ENCODE measurements around the gene THUMPD3. TPM values are rescaled to one million over a fixed set of nuclear protein-coding genes. Genes with fewer than 3 reads are reported as not detected.

THUMPD3 gene
- total RNA-seq, 1 donor from 2014 or later = 56.5 TPM

GRCh38 chr3:9343115-9343514 lies 19.7 kb upstream of the THUMPD3 start:
- H3K9me3 Mint-ChIP-seq = no peaks in the 10 kb centered on the region

GRCh38 chr3:9345041-9345440 lies 17.8 kb upstream of the THUMPD3 start:
- Mint-ChIP-seq H3K4me3 (ENCODE audit: low read depth) (no peak overlapping the region), H3K9me3 (no peaks in the 10 kb centered on the region), H3K36me3 (ENCODE audit: low read depth) (no peaks in the 10 kb centered on the region), H3K4me1 (ENCODE audit: low read depth) (no peaks in the 10 kb centered on the region), H3K27ac (no peak overlapping the region), H3K27me3 (ENCODE audit: low read depth) (no peaks in the 10 kb centered on the region)
- intact Hi-C loops (cut with micrococcal nuclease) = no loop called here
- no peak for DNase-seq (ENCODE audit: low spot score)

More at GRCh38 chr3:9343115-9343514, 19.7 kb upstream of the THUMPD3 start:
- Mint-ChIP-seq H3K4me3 (ENCODE audit: low read depth) (no peak overlapping the region), H3K36me3 (ENCODE audit: low read depth) (no peaks in the 10 kb centered on the region), H3K27ac (no peak overlapping the region), H3K27me3 (ENCODE audit: low read depth) (no peaks in the 10 kb centered on the region), H3K4me1 (ENCODE audit: low read depth) (no peaks in the 10 kb centered on the region)
- intact Hi-C loops (cut with micrococcal nuclease) = no loop called here
- DNase-seq (ENCODE audit: low spot score) = no peak

- Mint-ChIP-seq H3K27ac (no peak overlapping the region), H3K36me3 (ENCODE audit: low read depth) (no peaks in the 10 kb centered on the region)
- intact Hi-C loops (cut with micrococcal nuclease) = no loop called here
Measured at GRCh38 chr3:9346141-9346540, 16.7 kb upstream of the THUMPD3 start.

GRCh38 chr3:9347081-9347480 lies 15.8 kb upstream of the THUMPD3 start:
- no peak for DNase-seq (ENCODE audit: low spot score)
- Mint-ChIP-seq H3K9me3 (no peaks in the 10 kb centered on the region), H3K4me1 (ENCODE audit: low read depth) (no peaks in the 10 kb centered on the region), H3K4me3 (ENCODE audit: low read depth) (no peak overlapping the region), H3K36me3 (ENCODE audit: low read depth) (no peaks in the 10 kb centered on the region), H3K27me3 (ENCODE audit: low read depth) (no peaks in the 10 kb centered on the region), H3K27ac (no peak overlapping the region)
- intact Hi-C loops (cut with micrococcal nuclease) = no loop called here

More at GRCh38 chr3:9346141-9346540, 16.7 kb upstream of the THUMPD3 start:
- DNase-seq (ENCODE audit: low spot score) = no peak
- H3K27me3 Mint-ChIP-seq (ENCODE audit: low read depth) = no peaks in the 10 kb centered on the region
- H3K4me3 Mint-ChIP-seq (ENCODE audit: low read depth) = no peak overlapping the region
- no peaks in the 10 kb centered on the region for H3K4me1 Mint-ChIP-seq (ENCODE audit: low read depth)
- H3K9me3 Mint-ChIP-seq = no peaks in the 10 kb centered on the region

- no peak overlapping the region for H3K27ac Mint-ChIP-seq
- H3K9me3 Mint-ChIP-seq = no peaks in the 10 kb centered on the region
- H3K27me3 Mint-ChIP-seq (ENCODE audit: low read depth) = no peaks in the 10 kb centered on the region
- peaks cover under 1% of the 10 kb centered on the region for H3K4me1 Mint-ChIP-seq (ENCODE audit: low read depth)
- no peak overlapping the region for H3K4me3 Mint-ChIP-seq (ENCODE audit: low read depth)
- no peak for DNase-seq (ENCODE audit: low spot score)
- intact Hi-C loops (cut with micrococcal nuclease) = no loop called here
- H3K36me3 Mint-ChIP-seq (ENCODE audit: low read depth) = no peaks in the 10 kb centered on the region
Measured at GRCh38 chr3:9347887-9348286, 15.0 kb upstream of the THUMPD3 start.

- Mint-ChIP-seq H3K9me3 (no peaks in the 10 kb centered on the region), H3K27me3 (ENCODE audit: low read depth) (no peaks in the 10 kb centered on the region), H3K4me3 (ENCODE audit: low read depth) (no peak overlapping the region), H3K4me1 (ENCODE audit: low read depth) (peaks cover 13% of the 10 kb centered on the region), H3K36me3 (ENCODE audit: low read depth) (no peaks in the 10 kb centered on the region), H3K27ac (no peak overlapping the region)
- DNase-seq (ENCODE audit: low spot score) = no peak
- intact Hi-C loops (cut with micrococcal nuclease) = loop anchor here (5.0 kb wide), 1 partner anchor 303 kb away; no protein-coding TSS in a partner anchor
Measured at GRCh38 chr3:9349321-9350117, 13.3 kb upstream of the THUMPD3 start.

- DNase-seq (ENCODE audit: low spot score) = no peak
- Mint-ChIP-seq H3K4me1 (ENCODE audit: low read depth) (peaks cover 23% of the 10 kb centered on the region), H3K36me3 (ENCODE audit: low read depth) (no peaks in the 10 kb centered on the region), H3K27ac (no peak overlapping the region), H3K27me3 (ENCODE audit: low read depth) (no peaks in the 10 kb centered on the region), H3K4me3 (ENCODE audit: low read depth) (no peak overlapping the region), H3K9me3 (no peaks in the 10 kb centered on the region)
- intact Hi-C loops (cut with micrococcal nuclease) = loop anchor here (2.0 to 5.0 kb wide), 2 partner anchors 151 to 301 kb away; no protein-coding TSS in a partner anchor
Measured at GRCh38 chr3:9351709-9352126, 11.1 kb upstream of the THUMPD3 start.

- peak; percentile 34 for DNase-seq (ENCODE audit: low spot score)
- H3K9me3 Mint-ChIP-seq = no peaks in the 10 kb centered on the region
- no peaks in the 10 kb centered on the region for H3K27me3 Mint-ChIP-seq (ENCODE audit: low read depth)
- intact Hi-C loops (cut with micrococcal nuclease) = loop anchor here (1.0 to 5.0 kb wide), 4 partner anchors 9 to 299 kb away; no protein-coding TSS in a partner anchor
- H3K27ac Mint-ChIP-seq = no peak overlapping the region
- H3K4me1 Mint-ChIP-seq (ENCODE audit: low read depth) = peaks cover 23% of the 10 kb centered on the region
- H3K4me3 Mint-ChIP-seq (ENCODE audit: low read depth) = no peak overlapping the region
- no peaks in the 10 kb centered on the region for H3K36me3 Mint-ChIP-seq (ENCODE audit: low read depth)
Measured at GRCh38 chr3:9352917-9353752, 9.7 kb upstream of the THUMPD3 start.

- peaks cover 19% of the 10 kb centered on the region for H3K4me1 Mint-ChIP-seq (ENCODE audit: low read depth)
- DNase-seq (ENCODE audit: low spot score) = no peak
- H3K36me3 Mint-ChIP-seq (ENCODE audit: low read depth) = peaks cover 33% of the 10 kb centered on the region
- no peaks in the 10 kb centered on the region for H3K27me3 Mint-ChIP-seq (ENCODE audit: low read depth)
- intact Hi-C loops (cut with micrococcal nuclease) = loop anchor here (1.0 to 2.0 kb wide), 3 partner anchors 9 to 399 kb away; partner anchors contain the start of gene RAD18
- no peak overlapping the region for H3K27ac Mint-ChIP-seq
- H3K9me3 Mint-ChIP-seq = no peaks in the 10 kb centered on the region
- no peak overlapping the region for H3K4me3 Mint-ChIP-seq (ENCODE audit: low read depth)
Measured at GRCh38 chr3:9361691-9362388, 1.0 kb upstream of the THUMPD3 start.

- Mint-ChIP-seq H3K4me1 (ENCODE audit: low read depth) (peaks cover 31% of the 10 kb centered on the region), H3K4me3 (ENCODE audit: low read depth) (no peak overlapping the region), H3K36me3 (ENCODE audit: low read depth) (peaks cover 76% of the 10 kb centered on the region), H3K27me3 (ENCODE audit: low read depth) (no peaks in the 10 kb centered on the region), H3K27ac (no peak overlapping the region), H3K9me3 (no peaks in the 10 kb centered on the region)
- DNase-seq (ENCODE audit: low spot score) = no peak
- intact Hi-C loops (cut with micrococcal nuclease) = no loop called here
Measured at GRCh38 chr3:9369508-9369907, 6.7 kb downstream of the THUMPD3 start.

GRCh38 chr3:9373465-9373864 lies 10.6 kb downstream of the THUMPD3 start:
- Mint-ChIP-seq H3K9me3 (no peaks in the 10 kb centered on the region), H3K4me1 (ENCODE audit: low read depth) (peaks cover 26% of the 10 kb centered on the region), H3K36me3 (ENCODE audit: low read depth) (peaks cover 88% of the 10 kb centered on the region), H3K27me3 (ENCODE audit: low read depth) (no peaks in the 10 kb centered on the region), H3K27ac (no peak overlapping the region), H3K4me3 (ENCODE audit: low read depth) (no peak overlapping the region)
- DNase-seq (ENCODE audit: low spot score) = no peak
- intact Hi-C loops (cut with micrococcal nuclease) = no loop called here

GRCh38 chr3:9377981-9378380 lies 15.1 kb downstream of the THUMPD3 start:
- Mint-ChIP-seq H3K27me3 (ENCODE audit: low read depth) (no peaks in the 10 kb centered on the region), H3K4me1 (ENCODE audit: low read depth) (peaks cover 23% of the 10 kb centered on the region), H3K9me3 (no peaks in the 10 kb centered on the region), H3K4me3 (ENCODE audit: low read depth) (no peak overlapping the region), H3K36me3 (ENCODE audit: low read depth) (peaks cover 77% of the 10 kb centered on the region), H3K27ac (no peak overlapping the region)
- intact Hi-C loops (cut with micrococcal nuclease) = no loop called here
- no peak for DNase-seq (ENCODE audit: low spot score)

Data from activated T-helper 2 cell treated with anti-CD3 and anti-CD28 coated beads, Interferon-gamma antibody, Interleukin-2, Interleukin-4, amounts not matched to agents 10 μg/mL and 5 μg/mL and 100 μg/mL, durations not matched to agents 14 hours and 24 hours and 36 hours (primary cell).